Stimulated activated CD4-positive, alpha-beta T cell treated with anti-CD3 and anti-CD28 coated beads, TNF-alpha, amount 100 ng/mL, for 48 hours (primary cell): Measurements from ENCODE around the gene GIPR.
"Not testable (repeated sequence)": the region's sequence is repeated elsewhere in the genome, so short reads cannot be mapped to it uniquely, and the experiment has no call there.

ENCODE experiments used
- DNase-seq, 3 donors: peaks; one replicate each; pipeline ENCODE4 v3.0.0-alpha.2; 2020; ENCODE audit warnings: low read depth in 3 of 3

GIPR gene

GRCh38 chr19:45645631-45646344 lies 22.2 kb upstream of the GIPR start:
- peak; percentile 68 to 80 (median 79) for DNase-seq

DNA sequence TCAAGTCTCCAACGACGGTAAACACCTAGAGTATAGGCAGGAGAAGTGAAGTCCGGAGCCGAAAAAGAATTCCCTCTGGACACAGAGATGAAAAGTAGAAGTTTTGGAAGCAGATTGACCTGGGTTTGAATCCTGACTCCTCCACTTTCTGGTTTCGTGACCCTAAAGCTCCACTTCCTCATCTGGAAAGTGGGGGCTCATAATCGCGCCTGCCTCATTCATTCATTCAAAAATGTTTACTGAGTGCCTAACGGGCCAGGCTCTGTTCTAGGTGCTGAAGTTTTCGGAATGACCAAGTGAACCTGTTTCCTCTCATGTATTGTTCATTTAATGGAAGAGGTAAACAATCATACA lies 21.7 kb upstream of the GIPR start:
- no peak for DNase-seq

DNA sequence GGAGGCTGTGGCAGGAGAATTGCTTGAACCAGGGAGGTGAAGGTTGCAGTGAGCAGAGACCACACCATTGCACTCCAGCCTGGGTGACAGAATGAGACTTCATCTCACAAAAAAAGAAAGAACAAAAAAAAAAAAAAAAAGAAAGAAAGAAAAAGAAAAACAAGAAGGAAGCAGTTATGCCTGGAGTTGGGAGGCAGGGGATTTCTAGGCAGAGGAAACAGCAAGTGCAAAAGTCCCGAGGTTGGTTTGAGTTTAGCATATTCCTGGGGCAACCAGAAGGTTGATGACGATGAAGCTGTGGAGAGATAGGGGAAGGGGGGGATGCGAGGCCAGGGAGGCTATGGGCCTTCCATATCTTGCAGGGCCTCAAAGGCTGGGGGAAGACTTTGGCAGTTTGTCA lies 17.3 kb upstream of the GIPR start:
- DNase-seq = no peak

- no peak for DNase-seq
Observed at GRCh38 chr19:45653634-45654033, 14.4 kb upstream of the GIPR start.

GRCh38 chr19:45655073-45655472 lies 12.9 kb upstream of the GIPR start:
- no peak for DNase-seq

DNA sequence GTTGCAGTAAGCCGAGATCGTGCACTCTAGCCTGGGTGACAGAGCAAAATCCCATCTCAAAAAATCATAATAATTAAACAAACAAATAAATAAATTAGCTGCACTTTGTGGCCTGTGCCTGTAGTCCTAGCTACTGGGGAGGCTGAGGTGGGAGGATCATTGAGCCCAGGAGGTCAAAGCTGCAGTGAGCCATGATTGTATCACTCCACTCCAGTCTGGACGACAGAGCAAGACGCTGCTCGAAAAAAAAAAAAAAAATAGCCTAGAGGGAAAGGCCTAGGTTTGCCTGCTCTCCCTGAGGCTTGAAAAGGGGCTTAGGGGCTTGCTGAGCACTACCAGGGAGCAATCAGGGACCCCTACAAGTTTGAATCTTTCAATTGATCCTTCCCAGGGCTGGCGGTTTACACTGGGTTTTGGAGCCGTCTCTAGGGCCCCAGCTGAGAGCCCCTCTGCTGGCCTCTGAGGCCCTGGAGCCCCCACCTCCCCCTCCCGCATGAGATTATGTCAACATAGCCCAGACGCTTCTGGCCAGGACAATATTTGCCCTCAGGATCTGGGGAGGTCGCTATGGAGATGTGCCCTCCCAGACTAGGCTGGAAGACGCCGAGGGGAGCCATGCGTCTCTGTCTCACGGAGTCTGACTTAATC lies 10.4 kb upstream of the GIPR start:
- DNase-seq = no peak

DNA sequence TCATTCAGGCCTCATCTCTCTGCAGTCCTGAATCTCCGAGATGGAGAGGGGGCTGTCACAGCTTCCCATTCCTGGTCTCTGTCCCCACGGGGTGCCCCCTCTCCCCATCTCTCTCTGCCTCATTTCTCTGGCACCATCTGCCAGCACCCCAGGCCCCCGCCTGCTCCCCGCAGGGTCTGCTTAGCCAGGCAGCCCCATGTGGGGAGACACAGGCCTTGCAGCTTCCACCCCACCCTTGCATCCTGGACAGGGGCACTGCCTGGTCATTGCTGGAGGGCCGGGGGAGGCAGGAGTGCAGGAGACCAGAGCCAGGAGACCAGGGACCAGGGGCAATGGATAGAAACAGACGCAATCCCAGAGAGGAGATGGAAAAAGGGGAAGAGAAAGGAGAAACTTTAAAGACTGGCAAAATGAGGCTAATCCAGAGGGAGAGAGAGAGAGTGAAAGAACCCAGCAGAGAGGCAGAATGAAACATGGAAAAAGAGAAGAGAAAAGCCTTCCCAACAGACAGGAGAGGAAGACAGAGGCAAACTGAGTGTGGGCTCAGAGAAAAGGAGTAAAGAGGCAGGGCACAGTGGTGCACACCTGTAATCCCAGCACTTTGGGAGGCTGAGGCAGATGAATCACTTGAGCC lies 8.8 kb upstream of the GIPR start:
- no peak for DNase-seq

DNA sequence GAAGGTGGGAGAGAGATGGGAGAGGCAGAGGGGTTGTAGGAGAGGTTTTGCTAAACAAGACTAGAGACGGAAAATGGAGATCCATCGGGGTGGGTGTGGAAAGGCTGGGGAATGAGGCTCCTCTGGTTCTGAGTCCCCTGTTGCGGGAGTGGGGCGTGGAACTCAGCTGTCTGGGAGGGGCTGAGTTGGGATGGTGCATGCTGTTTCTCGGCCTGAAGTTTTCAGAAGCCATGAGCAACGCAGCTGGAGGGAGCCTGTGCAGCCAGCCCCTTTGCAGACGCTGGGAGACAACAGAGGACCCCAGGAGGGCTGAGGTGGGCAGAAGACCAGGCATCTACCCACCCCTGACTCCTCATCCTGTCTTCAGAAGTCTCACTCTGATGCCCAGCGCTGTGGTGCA lies 7.4 kb upstream of the GIPR start:
- no peak for DNase-seq

DNA sequence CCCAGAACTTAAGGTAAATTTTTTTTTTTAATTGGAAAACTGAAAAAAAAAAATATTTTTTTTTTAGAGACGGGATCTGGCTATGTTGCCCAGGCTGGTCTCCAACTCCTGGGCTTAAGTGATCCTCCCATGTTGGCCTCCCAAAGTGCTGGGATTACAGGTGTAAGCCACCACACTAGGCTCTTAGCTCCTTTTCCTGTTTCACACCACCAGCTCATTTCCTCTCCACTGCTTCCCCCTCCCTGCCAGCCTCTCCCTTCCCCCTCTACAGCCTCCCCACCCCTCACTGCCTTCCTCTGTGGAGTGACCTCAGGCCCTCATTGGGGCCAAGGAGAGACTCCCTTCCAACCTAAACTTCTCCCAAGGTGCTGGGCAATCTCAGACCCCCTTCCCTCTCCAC lies 4.2 kb upstream of the GIPR start:
- DNase-seq = no peak

DNA sequence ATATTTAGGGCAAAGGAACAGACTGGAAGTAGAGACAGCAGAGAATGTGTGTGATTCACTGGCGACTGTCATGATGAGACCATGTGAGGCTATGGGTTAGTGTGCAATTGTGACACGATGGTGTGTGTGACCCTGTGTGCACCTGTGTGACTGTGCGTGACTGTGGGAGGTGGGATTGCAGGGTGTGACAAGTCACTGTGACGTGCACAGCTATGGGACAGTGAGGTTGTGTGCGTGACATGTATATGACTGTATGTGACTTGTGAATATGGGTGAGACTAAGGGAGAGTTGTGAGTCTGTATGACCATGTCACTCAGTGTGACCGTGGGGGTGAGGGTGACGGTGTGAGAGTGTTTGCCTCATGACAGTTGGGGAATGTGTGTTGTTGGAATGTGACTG lies 3.4 kb upstream of the GIPR start:
- no peak for DNase-seq

DNA sequence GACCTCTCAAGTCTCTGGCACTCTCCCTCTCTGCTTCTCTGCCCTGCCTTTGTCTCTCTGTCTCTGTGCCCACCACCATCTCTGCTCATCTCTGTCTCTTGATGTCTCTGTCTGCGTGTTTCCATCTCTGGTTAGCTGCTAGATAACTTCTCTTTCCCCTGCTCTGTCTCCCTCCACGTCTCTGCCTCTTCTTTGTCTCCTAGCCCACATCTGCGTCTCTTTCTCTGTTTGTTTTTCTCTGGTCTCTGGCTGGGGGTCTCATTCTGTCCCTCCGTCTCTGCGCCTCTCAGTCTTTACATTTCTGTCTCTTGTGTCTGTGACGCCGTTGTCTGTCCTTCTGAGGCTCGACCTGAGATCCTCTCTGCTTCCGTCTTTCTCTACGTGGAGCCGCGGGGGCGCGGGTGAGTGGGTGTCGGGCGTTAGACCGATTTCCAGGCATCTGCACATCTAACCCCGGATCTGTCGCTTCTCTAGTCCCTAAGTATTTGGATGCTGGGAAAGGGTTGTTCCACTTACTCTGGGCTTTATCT lies 386 bp downstream of the GIPR start:
- DNase-seq = peak in 1 of 3 donors; percentile 31

GRCh38 chr19:45670670-45671453 lies 2.8 kb downstream of the GIPR start:
- peak; percentile 43 to 86 (median 62) for DNase-seq

- no peak for DNase-seq
Observed at GRCh38 chr19:45674946-45675345, 6.9 kb downstream of the GIPR start.

GRCh38 chr19:45676851-45677263 lies 8.8 kb downstream of the GIPR start:
- peak in 1 of 3 donors; percentile 37 for DNase-seq

GRCh38 chr19:45677351-45678230 lies 9.6 kb downstream of the GIPR start:
- DNase-seq = peak; percentile 69 to 91 (median 86)

DNA sequence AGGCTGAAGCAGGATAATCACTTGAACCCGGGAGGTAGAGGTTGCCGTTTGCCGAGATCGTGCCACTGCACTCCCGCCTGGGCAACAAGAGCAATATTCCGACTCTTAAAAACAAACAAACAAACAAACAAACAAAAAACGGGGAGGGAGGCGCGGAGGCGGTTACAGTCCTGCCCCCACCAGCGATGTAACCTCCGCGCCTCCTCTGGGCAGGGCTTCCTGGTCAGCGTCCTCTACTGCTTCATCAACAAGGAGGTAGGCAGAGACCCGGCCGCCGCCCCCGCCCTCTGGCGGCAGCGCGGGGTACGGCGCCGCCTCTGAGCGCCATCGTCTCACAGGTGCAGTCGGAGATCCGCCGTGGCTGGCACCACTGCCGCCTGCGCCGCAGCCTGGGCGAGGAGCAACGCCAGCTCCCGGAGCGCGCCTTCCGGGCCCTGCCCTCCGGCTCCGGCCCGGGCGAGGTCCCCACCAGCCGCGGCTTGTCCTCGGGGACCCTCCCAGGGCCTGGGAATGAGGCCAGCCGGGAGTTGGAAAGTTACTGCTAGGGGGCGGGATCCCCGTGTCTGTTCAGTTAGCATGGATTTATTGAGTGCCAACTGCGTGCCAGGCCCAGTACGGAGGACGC lies 13.5 kb downstream of the GIPR start:
- DNase-seq = peak; percentile 68 to 75 (median 70)

DNA sequence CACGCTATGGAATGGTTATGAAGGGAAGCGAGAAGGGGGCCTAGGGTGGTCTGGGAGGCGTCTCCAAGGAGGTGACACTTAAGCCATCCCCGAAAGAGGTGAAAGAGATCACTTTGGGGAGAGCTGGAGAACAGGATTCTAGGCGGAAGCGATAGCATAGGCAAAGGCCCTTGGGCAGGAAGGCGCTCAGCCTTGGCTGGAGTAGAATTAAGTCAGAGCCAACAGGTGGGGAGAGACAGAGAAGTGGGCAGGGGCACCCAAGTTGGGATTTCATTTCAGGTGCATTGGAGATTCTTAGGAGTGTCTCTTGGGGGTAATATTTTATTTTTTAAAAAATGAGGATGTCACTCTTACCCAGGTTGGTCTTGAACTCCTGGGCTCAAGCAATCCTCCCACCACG lies 14.1 kb downstream of the GIPR start:
- no peak for DNase-seq

- DNase-seq = no peak
Observed at GRCh38 chr19:45682908-45683307, 14.9 kb downstream of the GIPR start.

- DNase-seq = not testable (repeated sequence)
Observed at GRCh38 chr19:45685045-45685444, 17.0 kb downstream of the GIPR start.

GRCh38 chr19:45687599-45687998 lies 19.6 kb downstream of the GIPR start:
- no peak for DNase-seq
